NCI-H345 treated with DMSO at 0.1 percent for 48 hours (cell line): Measurements from ENCODE around the gene C11orf58.

Experiments
- DNase-seq: peaks from one replicate; lab custom pipeline; 2025; ENCODE audit not compliant: unreplicated experiment; lab: John Stamatoyannopoulos, UW

Gene C11orf58

DNA sequence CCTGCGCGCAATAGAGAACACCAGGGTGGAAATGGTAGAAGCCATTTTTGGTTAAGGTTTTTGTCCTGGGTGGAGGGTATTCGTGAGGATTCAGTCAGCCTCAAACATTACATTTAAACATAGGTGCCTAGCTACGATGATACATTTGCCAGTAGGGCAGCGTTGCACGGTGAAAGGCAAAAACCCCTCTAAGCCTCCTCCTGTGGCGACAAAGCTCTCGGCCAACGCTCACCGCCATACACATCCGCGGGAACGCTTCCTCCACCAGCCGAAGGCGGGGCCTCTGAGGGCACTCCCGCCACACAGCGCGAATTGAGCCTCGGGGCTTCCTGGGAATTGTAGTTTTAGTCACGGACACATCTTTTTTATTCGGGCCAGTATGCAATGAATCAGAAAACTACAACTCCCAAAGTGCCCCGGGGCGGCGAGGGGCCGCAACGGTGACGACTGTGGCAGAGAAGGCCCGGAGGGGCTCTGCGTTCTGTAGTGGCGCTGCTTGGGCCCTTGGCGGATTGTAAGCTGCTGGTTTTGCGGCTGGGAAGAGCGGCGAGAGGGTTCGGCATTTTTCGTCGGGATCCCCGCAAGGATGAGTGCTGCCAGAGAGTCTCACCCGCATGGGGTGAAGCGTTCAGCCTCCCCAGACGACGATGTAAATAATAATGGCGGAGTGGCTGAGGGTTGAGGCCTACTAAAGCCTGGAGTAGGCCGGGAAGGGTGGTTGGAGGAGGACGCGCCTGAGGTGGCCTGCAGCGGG is at the start of gene C11orf58:
Gene C11orf58 (plus strand): TSS at position 455 of the 754 bp plus-strand sequence. CDS start 132 bp downstream, at position 587.
- peak; percentile 97 for DNase-seq

DNA sequence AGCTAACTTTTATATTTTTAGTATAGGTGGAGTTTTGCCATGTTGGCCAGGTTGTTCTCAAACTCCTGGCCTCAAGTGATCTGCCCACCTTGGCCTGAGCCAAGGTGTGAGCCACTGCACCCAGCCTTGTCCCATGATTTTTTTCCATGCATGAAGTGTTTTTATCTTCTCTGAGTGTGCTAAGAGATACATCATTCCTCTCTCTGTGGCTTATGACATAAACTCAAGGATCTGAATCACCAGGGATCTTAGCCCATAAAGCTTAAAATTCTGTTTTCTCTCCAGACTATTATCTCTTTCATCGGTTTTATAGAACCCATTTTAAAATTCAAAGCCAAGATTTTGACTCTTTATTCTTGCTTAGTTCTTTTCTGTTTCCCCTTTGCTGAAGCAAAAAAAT is 48.4 kb upstream of the C11orf58 start:
- DNase-seq, result no peak

DNA sequence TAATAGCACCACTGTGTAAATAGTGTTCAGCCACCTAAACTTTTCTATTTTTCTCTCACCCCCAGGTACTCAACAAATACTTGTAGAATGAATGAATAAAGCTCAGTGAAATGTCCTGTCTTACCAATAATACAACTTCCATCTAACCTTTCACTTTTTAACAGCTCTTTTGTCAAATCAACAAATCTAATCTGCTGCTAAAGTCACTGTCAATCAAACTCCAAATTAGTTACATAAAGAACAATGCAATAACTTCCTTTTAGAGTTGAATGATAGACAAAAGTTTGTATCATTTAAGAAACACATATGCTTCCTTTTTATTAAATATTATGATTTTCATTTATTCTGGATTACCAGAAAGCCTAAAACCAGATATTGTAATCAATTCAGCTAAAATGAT is 34.7 kb upstream of the C11orf58 start:
- DNase-seq, result no peak

DNA sequence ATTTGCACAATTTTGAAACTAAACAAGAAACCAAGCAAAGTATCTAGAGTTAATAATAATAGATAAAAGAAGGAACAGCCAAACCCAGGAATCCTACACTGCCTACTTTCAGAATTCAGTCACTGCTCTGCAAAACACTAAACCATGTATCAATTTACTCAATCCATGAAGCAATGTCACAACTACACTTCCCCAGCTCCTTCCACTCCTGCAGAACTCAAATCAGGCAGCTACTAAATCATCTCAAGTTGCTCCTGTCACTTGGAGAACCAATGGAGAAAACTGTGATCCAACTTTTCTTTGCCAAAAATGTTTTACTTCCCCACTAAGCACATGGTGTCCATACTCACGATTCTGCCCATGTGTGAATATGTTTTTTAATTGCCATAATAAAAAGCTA is 24.9 kb upstream of the C11orf58 start:
- DNase-seq, result no peak

DNA sequence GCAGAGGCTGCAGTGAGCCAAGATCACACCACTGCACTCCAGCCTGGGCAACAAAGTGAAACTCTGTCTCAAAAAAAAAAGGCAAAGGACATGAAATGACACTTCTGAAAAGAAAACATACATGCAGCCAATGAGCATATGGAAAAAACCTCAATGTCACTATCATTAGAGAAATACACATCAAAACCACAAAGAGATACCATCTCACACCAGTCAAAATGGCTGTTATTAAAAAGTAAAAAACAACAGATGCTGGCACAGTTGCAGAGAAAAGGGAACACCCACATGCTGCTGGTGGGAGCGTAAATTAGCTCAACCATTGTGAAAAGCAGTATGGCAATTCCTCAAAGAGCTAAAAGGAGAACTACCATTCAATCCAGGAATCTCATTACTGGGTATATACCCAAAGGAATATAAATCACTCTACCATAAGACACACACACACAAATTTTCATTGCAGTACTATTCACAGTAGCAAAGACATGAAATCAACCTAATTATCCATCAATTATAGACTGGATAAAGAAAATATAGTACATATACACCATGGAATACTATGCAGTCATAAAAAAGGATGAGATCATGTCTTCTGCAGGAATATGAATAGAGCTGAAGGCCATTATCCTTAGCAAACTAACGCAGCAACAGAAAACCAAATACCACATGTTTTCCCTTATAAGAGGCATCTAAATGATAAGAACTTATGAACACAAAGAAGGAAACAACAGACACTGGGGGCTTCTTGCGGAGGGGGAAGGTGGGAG is 15.7 kb upstream of the C11orf58 start:
- DNase-seq, result no peak

DNA sequence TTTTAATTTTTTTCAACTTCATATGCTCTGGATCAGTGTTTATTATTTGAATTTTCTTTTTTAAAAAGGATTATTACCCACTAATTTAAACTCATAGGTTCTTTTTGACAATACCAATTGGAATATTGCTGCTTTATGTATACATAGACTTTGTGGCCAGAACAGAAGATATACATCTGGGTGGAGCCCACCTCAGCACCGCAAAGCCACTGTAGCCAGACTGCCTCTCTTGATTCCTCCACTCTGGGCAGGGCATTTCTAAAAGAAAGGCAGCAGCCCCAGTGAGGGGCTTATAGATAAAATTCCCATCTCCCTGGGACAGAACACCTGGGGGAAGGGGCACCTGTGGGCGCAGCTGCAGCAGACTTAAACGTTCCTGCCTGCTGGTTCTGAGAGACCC is 10.6 kb upstream of the C11orf58 start:
- no peak for DNase-seq

DNA sequence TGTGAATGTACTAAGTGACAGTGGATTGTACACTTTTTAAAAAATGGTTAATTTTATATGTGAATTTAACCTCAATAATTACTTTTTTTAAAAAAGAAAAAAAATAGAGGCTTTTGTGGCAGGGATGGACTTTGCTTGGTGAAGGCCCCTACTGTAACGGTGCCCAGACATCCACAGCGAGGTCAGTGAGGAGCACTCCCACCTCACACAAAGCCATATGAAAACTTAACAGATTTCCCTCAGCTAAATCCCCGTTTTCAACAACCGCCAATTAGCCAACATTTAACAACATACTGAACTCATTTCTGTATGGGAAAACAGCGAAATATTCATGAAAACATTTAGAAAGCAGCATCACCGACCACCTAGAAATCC is 642 bp upstream of the C11orf58 start:
- DNase-seq, result peak; percentile 77

DNA sequence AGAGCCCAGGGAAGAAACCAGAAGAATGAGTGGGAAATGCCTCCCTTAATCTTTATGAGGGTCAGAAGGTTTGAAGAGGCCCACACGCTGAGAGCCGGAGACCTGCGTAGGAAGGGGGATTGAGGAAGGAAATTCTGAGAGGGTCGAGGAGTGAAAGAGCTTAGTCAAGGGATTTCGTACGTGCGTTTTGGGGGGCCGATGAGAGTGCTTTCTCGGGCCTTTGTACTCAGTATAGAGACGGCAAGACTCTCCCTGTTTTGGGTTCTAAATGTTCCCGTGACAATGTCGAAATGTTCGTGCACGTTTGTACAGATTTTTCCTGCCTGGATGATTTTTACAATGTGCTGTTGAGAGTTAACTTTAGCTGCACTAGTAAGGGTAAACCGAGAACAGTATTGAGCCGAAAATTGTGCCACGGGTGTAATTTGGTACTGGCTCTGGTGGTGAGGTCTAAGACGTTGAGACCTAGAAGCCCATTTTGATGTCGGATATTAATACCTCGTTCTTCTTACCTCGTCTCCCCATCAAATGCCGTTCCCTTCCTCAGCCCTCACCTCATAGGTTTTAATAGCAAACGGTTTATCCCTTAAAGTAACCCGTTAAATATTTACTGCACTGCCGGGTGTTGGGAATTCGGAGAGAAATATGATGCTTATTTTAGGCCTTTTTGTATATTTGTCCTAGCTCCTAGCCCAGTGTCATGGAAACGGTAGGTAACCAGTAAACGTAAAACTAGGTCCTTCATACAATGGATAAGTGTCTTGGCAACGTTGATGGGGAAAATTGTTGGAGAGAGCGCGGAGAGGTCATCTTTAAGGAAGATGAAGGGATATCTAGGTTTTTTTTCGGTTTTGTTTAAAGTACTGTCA is 734 bp downstream of the C11orf58 start:
- no peak for DNase-seq

DNA sequence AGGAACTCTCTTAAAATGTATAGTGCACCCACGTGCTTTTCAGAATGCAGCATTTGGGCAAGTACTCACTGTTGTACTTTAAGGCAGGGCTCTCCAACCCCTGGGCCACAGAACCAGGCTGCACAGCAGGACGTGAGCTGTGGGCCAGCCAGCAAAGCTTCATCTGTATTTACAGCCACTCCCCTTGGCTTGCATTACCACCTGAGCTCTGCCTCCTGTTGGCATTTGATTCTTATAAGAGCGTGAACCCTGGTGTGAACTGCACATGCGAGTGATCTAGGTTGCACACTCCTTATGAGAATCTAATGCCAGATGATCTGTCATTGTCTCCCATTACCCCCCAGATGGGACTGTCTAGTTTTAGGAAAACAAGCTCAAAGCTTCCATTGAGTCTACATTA is 3.0 kb downstream of the C11orf58 start:
- no peak for DNase-seq

DNA sequence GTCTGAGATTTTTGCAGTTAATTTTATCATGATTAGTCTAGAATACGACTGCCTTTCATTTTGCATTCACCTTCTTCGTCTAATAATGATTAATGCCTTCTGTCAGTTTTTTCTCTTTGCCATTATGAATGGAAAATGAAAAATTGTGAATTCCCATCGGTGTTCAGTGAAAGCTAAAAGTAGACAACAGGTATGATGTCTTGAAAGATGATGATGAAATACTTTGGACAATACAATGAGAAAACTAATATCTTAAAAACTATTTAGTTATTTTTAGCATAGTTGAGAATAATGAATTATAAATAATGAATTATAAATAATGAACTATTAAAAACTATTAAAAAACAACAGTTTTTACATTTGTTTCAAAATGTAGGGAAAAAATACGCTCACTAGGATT is 5.0 kb downstream of the C11orf58 start:
- DNase-seq, result no peak

DNA sequence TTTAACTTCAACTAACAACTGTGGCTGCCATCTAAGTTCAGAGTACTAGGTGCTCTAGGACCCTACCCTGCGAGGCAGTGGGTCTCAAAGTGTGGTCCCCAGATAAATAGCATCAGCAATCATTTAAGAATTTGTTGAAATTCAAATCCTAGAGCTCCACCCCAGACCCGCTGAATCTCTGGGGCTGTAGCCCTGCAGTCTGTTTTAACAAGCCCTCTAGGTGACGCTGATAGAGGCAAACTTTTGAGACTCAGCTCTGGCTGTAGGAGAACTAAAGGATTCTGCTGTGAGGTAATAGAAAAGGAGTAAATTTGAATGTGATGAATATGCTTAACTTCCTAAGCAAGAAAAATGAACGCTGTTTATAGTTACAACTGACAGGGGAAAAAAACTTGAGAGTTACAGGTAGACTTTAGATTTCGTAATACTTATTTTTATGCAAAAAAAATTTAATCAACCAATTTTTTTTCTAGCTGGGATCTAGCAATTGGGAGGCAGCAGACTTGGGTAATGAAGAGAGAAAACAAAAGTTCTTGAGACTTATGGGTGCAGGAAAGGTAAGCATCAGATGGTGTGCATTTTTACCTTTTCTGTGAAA is 5.8 kb downstream of the C11orf58 start:
- no peak for DNase-seq

DNA sequence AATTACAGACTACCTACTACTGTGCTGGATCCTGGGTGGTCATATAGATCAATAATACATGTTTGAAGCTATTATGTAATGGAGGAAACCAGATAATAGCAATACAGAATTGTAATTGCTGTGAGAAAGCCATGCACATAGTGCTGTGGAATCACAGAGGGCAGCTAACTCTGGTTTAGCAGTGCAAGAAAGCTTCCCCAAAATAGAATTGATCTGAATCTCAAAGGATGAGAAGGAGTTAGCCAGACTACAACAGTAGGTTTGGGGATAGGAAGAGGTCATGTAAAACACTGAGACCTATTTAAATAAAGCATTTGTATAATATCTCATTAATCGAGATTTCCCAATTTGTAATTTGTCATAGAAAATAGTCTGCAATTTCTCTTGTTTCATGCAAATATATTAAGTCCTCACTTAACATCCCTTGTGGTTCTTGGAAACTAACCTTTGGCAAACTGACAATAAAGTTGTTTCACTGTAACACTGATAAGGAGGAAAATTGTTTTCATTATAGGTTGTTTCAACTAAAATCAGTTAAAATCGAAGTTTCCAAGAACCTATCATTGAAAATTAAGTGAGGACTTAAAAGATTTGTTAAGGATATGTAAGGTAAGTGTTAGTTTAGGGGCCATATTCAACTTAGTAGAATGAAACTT is 7.6 kb downstream of the C11orf58 start:
- DNase-seq, result no peak

DNA sequence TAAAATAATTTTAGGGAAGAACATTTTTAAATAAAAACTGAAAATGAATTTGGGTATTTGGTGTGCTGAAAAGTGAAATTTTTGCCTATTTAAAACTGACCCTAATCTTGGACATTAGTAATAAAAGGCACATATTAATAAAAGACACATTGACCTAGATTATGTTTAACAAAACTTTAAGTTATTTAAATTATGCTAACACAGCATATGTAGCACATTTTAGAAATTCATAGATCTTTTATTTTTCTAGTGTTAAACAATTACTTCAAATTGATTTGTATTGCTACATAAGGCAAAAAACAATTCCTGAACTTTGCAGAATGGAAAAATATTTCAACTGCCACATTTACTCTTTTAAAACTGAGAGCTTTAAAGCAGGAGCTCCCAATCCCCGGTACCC is 10.6 kb downstream of the C11orf58 start:
- DNase-seq, result no peak

DNA sequence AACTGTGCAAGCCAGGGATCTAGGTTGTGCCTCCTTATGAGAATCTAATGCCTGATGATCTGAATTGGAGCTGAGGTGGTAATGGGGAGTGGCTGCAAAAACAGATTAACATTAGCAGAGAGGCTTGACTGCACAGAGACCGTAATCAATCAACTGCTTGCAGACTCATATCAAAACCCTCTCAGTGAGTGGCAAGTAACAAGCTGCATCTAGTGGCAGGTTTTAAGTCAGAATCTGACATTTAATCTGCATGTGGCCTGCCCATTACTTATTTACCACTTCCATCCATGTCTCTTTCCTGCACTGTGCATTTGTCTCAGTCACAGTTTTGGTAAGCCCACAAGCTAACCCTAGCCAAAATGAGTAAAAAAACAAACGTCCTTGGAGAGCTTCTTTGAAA is 11.2 kb downstream of the C11orf58 start:
- DNase-seq, result no peak

DNA sequence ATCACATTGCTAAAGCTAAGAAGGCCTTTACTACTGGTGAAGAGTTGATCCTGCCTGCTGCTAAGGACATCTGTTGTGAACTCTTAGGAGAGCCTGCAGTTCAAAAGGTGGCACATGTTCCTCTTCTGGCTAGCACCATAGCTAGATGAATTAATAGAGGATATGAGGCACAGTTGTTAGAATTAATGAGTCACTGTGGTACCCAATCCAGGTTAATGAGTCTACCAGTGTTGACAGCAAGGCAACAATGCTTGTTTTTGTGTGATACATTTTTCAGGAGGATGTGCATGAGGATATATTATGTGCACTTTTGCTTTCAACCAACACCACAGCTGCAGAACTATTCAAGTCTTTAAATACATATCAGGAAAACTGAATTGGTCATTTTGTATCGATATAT is 12.0 kb downstream of the C11orf58 start:
- no peak for DNase-seq

DNA sequence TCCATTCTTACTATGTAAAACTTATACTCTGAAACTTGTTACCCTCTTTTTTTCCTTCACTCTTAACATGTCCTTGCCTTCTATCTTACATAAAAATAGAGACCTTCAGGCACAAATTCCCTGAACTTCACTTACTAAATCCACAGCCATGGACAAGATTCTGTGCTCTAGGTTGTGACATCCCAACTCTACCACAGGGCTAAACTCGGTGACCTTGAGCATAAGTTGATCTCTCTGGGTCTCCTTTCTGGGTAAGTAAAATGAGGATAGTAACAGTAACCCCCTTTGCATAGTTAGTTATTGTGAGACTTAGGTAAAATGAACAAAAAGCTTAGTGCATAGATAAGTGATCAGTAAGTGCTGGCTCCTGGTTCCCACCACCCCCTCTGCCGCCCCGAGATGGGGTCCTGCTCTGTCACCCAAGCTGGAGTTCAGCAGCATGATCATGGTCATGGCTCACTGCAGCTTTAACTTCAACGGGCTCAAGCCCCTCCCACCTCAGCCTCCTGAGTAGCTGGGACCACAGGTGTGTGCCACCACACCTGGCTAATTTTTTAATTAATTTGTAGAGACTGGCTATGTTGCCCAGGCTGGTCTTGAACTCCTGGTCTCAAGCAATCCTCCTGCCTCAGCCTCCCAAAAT is 20.1 kb downstream of the C11orf58 start:
- DNase-seq, result no peak

DNA sequence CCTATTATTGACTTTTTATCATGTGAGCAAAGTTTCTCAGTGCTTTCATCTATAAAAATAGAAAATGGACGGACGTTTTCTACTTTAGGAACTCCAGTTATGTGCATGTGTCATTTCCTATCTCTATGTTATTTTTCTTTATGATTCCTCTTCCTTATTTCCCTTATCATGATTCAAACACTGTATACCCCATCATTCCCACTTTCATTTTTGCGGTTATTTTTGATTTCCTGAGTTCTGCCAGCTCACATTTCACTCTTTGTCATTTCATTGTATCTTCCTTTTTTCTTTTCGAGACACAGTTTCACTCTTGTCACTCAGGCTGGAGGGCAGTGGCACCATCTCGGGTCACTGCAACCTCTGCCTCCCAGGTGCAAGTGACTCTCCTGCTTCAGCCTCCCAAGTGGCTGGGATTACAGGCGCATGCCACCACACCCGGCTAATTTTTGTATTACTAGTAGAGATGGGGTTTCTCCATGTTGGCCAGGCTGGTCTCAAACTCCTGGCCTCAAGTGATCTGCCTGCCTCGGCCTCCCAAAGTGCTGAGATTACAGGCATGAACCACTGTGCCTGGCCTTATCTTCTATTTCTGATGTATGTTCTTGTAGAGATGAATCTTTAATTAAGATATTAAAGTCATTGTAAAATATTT is 21.5 kb downstream of the C11orf58 start:
- DNase-seq, result no peak

DNA sequence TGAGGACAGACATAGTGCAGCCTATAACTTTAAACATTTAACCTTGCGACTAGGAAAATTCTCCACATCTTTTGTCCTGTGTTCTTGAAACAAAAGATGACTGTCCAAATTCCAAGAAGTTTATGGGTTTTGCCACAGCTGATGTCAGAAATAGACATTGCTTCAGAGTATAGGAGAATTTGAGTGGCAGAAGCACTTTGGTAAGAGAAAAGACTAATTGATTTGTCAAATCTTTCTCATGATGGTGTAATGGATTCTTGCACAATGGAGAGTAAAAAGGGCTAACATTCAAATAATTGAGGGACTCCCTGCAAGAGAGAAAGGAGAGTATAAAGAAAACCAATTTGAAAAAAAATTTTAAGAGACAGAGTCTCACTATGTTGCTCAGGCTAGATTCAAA is 25.3 kb downstream of the C11orf58 start:
- no peak for DNase-seq

DNA sequence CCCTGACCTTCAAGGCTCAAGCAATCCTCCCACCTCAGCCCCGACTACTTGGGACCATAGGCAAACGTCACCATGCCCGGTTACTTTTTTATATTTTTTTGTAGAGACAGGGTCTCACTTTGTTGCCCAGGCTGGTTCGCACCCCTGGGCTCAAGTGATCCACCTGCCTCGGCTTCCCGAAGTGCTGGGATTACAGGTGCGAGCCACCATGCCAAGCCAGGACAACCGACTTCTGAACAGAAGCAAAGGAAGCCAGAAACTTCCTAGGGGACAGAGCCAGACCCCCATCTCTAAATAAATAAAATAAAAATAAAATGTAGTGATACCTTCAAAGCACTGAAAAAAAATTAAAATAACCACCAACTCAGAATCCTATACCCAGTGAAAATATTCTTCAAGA is 26.4 kb downstream of the C11orf58 start:
- DNase-seq, result no peak

DNA sequence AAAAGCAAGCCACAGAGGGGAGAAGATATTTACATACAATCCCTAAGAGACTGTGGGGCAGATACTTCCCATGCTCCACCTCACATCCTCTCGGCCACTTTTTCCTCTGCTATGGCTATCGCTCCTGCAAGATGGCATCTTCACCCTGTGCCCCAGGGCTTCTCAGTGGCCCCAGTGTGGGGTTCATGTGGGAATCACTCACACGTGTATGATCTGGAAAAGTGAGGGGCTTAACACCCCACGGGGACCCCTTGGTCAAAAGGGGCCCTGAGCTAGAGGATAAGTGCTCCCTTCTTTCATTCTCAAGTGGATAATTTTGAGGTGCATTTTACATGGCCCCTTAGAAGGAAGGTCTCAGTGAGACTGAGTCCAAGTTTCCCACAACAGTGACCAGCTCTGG is 28.7 kb downstream of the C11orf58 start:
- no peak for DNase-seq
